Subcutaneous abdominal adipose tissue (tissue), 5 donors: ENCODE measurements around the gene TEF.

Experiments
- H3K27ac ChIP-seq: one replicate; pipeline ENCODE4 v1.7.0; 2013; ENCODE audit warnings: low read depth, mild to moderate bottlenecking, inconsistent platforms, low read length, moderate library complexity
- H3K27me3 ChIP-seq, 5 donors: one replicate each; pipeline ENCODE4 v1.7.0; 2013; ENCODE audit warnings: low read length in 5 of 5, inconsistent platforms in 1 of 5; ENCODE audit not compliant: control insufficient read depth in 5 of 5, insufficient read depth in 4 of 5
- H3K36me3 ChIP-seq, 5 donors: one replicate each; pipeline ENCODE4 v1.7.0; 2013; ENCODE audit warnings: low read length in 5 of 5; ENCODE audit not compliant: control insufficient read depth in 5 of 5, insufficient read depth in 5 of 5
- H3K4me1 ChIP-seq, 5 donors: one replicate each; pipeline ENCODE4 v1.7.0; 2013; ENCODE audit warnings: low read length in 5 of 5, mild to moderate bottlenecking in 3 of 5, moderate library complexity in 1 of 5; ENCODE audit not compliant: control insufficient read depth in 5 of 5, insufficient read depth in 5 of 5
- H3K4me3 ChIP-seq, 5 donors: one replicate each; pipeline ENCODE4 v1.7.0; 2013; ENCODE audit warnings: low read length in 5 of 5, low read depth in 1 of 5
- H3K9ac ChIP-seq, 5 donors: one replicate each; pipeline ENCODE4 v1.7.0; 2013; ENCODE audit warnings: low read length in 5 of 5, mild to moderate bottlenecking in 4 of 5, moderate library complexity in 3 of 5
- H3K9me3 ChIP-seq, 5 donors: one replicate each; pipeline ENCODE4 v1.7.0; 2013; ENCODE audit warnings: low read length in 5 of 5; ENCODE audit not compliant: control insufficient read depth in 5 of 5
- donor health status: healthy.
- donor health status: healthy.
- donor health status: healthy.
- donor health status: healthy.
- donor health status: healthy.

Gene TEF

GRCh38 chr22:41446639-41447434 lies 65.1 kb downstream of the TEF start, which contains the start of gene TOB2:
TSS of gene TOB2 (minus strand) at chr22:41446801. CDS start at chr22:41437345, 9,456 bp downstream.
- Histone ChIP-seq H3K4me1 (peaks cover 10 to 62% (median 52%) of the 10 kb centered on the region in 5 donors), H3K9me3 (no peaks in the 10 kb centered on the region), H3K27me3 (no peaks in the 10 kb centered on the region), H3K27ac (peak within 1 kb of the TSS; percentile 99), H3K4me3 (peak within 1 kb of the TSS; percentile 97 to 99 (median 98)), H3K9ac (peak within 1 kb of the TSS; percentile 86 to 99 (median 97)), H3K36me3 (peaks cover 0 to 11% (median 0%) of the 10 kb centered on the region in 5 donors)

DNA sequence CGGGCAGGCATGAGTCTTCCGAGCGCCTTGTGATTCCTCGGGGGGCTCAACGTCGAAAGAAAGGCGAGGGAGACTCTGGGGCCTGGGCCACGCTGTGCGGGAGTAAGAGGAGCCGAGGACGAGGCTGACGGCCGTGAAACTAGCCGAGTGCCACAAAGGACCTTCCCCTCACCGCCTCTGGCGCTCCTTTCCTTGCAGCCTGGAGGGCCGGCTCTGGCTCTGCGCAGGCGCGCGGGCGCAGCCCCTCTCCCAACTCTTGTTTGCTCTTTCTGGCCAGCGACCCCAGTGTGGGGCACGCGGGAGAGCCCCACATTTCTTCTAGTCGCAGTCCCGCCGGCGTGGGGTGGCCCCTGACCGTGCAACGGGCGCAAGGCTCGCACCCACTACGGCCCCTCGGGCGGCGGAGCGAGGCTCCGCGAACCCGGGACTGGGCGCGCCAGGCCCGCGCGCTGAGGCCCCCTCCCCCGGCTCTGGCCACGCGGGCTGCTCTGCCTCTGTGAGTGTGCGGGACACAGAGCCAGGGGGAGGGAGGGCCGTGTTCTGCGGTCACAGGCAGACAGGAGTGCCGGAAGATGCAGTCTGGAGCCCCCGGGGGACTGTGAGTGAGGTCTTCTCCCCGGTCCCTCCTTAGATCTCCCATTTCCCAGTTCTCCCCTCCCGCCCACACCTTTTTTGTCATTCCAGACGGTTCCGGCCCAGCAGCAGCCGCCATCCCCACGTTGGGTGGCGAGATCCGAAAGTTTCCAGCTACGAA lies 65.9 kb downstream of the TEF start:
- Histone ChIP-seq H3K9ac (peak overlapping the region; percentile 81 to 99 (median 94)), H3K36me3 (peaks cover 0 to 5% (median 0%) of the 10 kb centered on the region in 5 donors), H3K9me3 (no peaks in the 10 kb centered on the region), H3K27me3 (no peaks in the 10 kb centered on the region), H3K4me1 (peaks cover 10 to 61% (median 49%) of the 10 kb centered on the region in 5 donors), H3K27ac (peak overlapping the region; percentile 99), H3K4me3 (peak overlapping the region; percentile 86 to 99 (median 98))

GRCh38 chr22:41448189-41448808 lies 66.6 kb downstream of the TEF start:
- H3K9ac ChIP-seq, result peak overlapping the region; percentile 81 to 99 (median 94)
- H3K9me3 ChIP-seq, result no peaks in the 10 kb centered on the region
- H3K36me3 ChIP-seq, result peaks cover 0 to under 1% (median 0%) of the 10 kb centered on the region in 5 donors
- H3K27me3 ChIP-seq, result no peaks in the 10 kb centered on the region
- peak overlapping the region; percentile 86 to 99 (median 98) for H3K4me3 ChIP-seq
- H3K4me1 ChIP-seq, result peaks cover 10 to 54% (median 42%) of the 10 kb centered on the region in 5 donors
- peak overlapping the region; percentile 99 for H3K27ac ChIP-seq
